OCI-LY1 (cell line): ENCODE data around the gene SLC25A53.

ENCODE experiments used
- H2AFZ ChIP-seq: fragments of 200-600 bp; sonication (generic), shearing (Covaris generic); 2 replicates; pipeline ENCODE4 v1.6.0; 2014; ENCODE audit warnings: antibody characterized with exemption, mild to moderate bottlenecking, low read length
- H3F3A ChIP-seq: fragments of 200-600 bp; sonication (generic), shearing (Covaris generic); 2 replicates; pipeline ENCODE4 v1.6.0; 2014; ENCODE audit warnings: mild to moderate bottlenecking, antibody characterized with exemption, low read length, moderate library complexity; ENCODE audit not compliant: insufficient read depth
- H3K27ac ChIP-seq: fragments of 200-600 bp; sonication (generic); 2 replicates; pipeline ENCODE4 v1.5.1; 2014; ENCODE audit warnings: low read length, mixed run types, mild to moderate bottlenecking, low read depth; ENCODE audit not compliant: poor library complexity, severe bottlenecking
- H3K27me3 ChIP-seq: fragments of 200-600 bp; sonication (generic); 2 replicates; pipeline ENCODE4 v1.6.0; 2014; ENCODE audit warnings: antibody characterized with exemption, mild to moderate bottlenecking, low read length, moderate library complexity; ENCODE audit not compliant: insufficient read depth
- H3K36me3 ChIP-seq: fragments of 200-600 bp; sonication (generic); 2 replicates; pipeline ENCODE4 v1.6.1; 2014; ENCODE audit warnings: mild to moderate bottlenecking, antibody characterized with exemption, low read length, moderate library complexity, mixed read lengths; ENCODE audit not compliant: insufficient read depth
- H3K4me1 ChIP-seq: fragments of 200-600 bp; sonication (generic); 2 replicates; pipeline ENCODE4 v1.5.1; 2014; ENCODE audit warnings: mild to moderate bottlenecking, low read length, moderate library complexity; ENCODE audit not compliant: insufficient read depth, severe bottlenecking
- H3K4me2 ChIP-seq: fragments of 200-600 bp; sonication (generic), shearing (Covaris generic); 2 replicates; pipeline ENCODE4 v1.6.1; 2014; ENCODE audit warnings: low read length
- H3K4me3 ChIP-seq: fragments of 200-600 bp; sonication (generic); 2 replicates; pipeline ENCODE4 v1.5.1; 2014; ENCODE audit warnings: low read length, low read depth, mild to moderate bottlenecking, mixed read lengths; ENCODE audit not compliant: poor library complexity, severe bottlenecking
- H3K79me2 ChIP-seq: fragments of 200-600 bp; shearing (Covaris generic); 2 replicates; pipeline ENCODE4 v1.6.1; 2016; ENCODE audit warnings: mixed run types, low read length, mixed read lengths; ENCODE audit not compliant: insufficient read depth
- H3K9ac ChIP-seq: fragments of 200-600 bp; sonication (generic), shearing (Covaris generic); 2 replicates; pipeline ENCODE4 v1.6.1; 2014; ENCODE audit warnings: mild to moderate bottlenecking, low read length, mixed read lengths
- H3K9me2 ChIP-seq: fragments of 200-600 bp; sonication (generic), shearing (Covaris generic); 2 replicates; pipeline ENCODE4 v1.6.1; 2014; ENCODE audit warnings: low read depth, mild to moderate bottlenecking, low read length, mixed read lengths
- H3K9me3 ChIP-seq: fragments of 200-600 bp; shearing (Covaris generic); 2 replicates; pipeline ENCODE4 v1.6.1; 2014; ENCODE audit warnings: low read length, mixed read lengths
- H4K20me1 ChIP-seq: fragments of 200-600 bp; sonication (generic), shearing (Covaris generic); 2 replicates; pipeline ENCODE4 v1.6.0; 2016; ENCODE audit warnings: mild to moderate bottlenecking, low read length; ENCODE audit not compliant: insufficient read depth
- CTCF ChIP-seq: fragments of 200-600 bp; sonication (generic), shearing (Covaris generic); IDR thresholded peaks from 2 replicates; pipeline ENCODE4 v1.5.1; 2017; ENCODE audit warnings: mild to moderate bottlenecking, antibody characterized with exemption, low read length, moderate library complexity, mixed read lengths
- EZH2 ChIP-seq: fragments of 200-600 bp; sonication (generic), shearing (Covaris generic); IDR thresholded peaks from 2 replicates; pipeline ENCODE4 v1.8.0; 2017; ENCODE audit warnings: borderline replicate concordance, mixed run types, mild to moderate bottlenecking, antibody characterized with exemption, low read length, moderate library complexity, mixed read lengths

Gene SLC25A53

GRCh38 chrX:104108955-104109354 is 47.9 kb downstream of the SLC25A53 start:
- Histone ChIP-seq H3K27me3 (no peaks in the 10 kb centered on the region), H4K20me1 (no peaks in the 10 kb centered on the region), H3K4me3 (no peak overlapping the region), H3K9me3 (no peaks in the 10 kb centered on the region), H3K9ac (no peak overlapping the region), H3K4me1 (no peaks in the 10 kb centered on the region), H3K79me2 (no peaks in the 10 kb centered on the region), H3K27ac (no peak overlapping the region), H3K36me3 (no peaks in the 10 kb centered on the region), H3F3A (no peaks in the 10 kb centered on the region), H2AFZ (no peak overlapping the region), H3K4me2 (no peak overlapping the region), H3K9me2 (no peaks in the 10 kb centered on the region)
- TF ChIP-seq EZH2 (no peak), CTCF (no peak)

GRCh38 chrX:104105330-104106262 is 51.2 kb downstream of the SLC25A53 start:
- H3K4me2 ChIP-seq = no peak overlapping the region
- H3F3A ChIP-seq = no peaks in the 10 kb centered on the region
- H3K9me3 ChIP-seq = no peaks in the 10 kb centered on the region
- H3K9me2 ChIP-seq = no peaks in the 10 kb centered on the region
- no peaks in the 10 kb centered on the region for H3K79me2 ChIP-seq
- H3K36me3 ChIP-seq = no peaks in the 10 kb centered on the region
- H3K4me3 ChIP-seq = no peak overlapping the region
- H3K27ac ChIP-seq = no peak overlapping the region
- H3K27me3 ChIP-seq = no peaks in the 10 kb centered on the region
- H3K9ac ChIP-seq = no peak overlapping the region
- H2AFZ ChIP-seq = no peak overlapping the region
- H4K20me1 ChIP-seq = no peaks in the 10 kb centered on the region
- no peaks in the 10 kb centered on the region for H3K4me1 ChIP-seq
- no peak for TF ChIP-seq CTCF
- TF ChIP-seq EZH2 = no peak

- H3K9ac ChIP-seq = no peak overlapping the region
- H3K4me3 ChIP-seq = no peak overlapping the region
- no peak overlapping the region for H3K27ac ChIP-seq
- H3K4me2 ChIP-seq = no peak overlapping the region
- no peaks in the 10 kb centered on the region for H3K9me2 ChIP-seq
- no peaks in the 10 kb centered on the region for H3K4me1 ChIP-seq
- no peaks in the 10 kb centered on the region for H3K79me2 ChIP-seq
- H4K20me1 ChIP-seq = no peaks in the 10 kb centered on the region
- no peaks in the 10 kb centered on the region for H3K9me3 ChIP-seq
- H3F3A ChIP-seq = no peaks in the 10 kb centered on the region
- TF ChIP-seq CTCF (no peak), EZH2 (no peak)
- H3K36me3 ChIP-seq = no peaks in the 10 kb centered on the region
- no peak overlapping the region for H2AFZ ChIP-seq
- no peaks in the 10 kb centered on the region for H3K27me3 ChIP-seq
Observed at GRCh38 chrX:104104676-104105075, 52.1 kb downstream of the SLC25A53 start.
